ENCODE data around the gene GZMM.

GZMM gene

GRCh38 chr19:507286-508203 lies 36.3 kb upstream of the GZMM start, which contains the start of gene TPGS1:
Gene TPGS1 (plus strand): TSS chr19:507497. CDS start chr19:507507, 10 bp downstream.
- H3K27ac ChIP-seq, result peak within 1 kb of the TSS; percentile 93

GRCh38 chr19:508204-509150 lies 35.4 kb upstream of the GZMM start:
- TF ChIP-seq CTCF (conservative IDR thresholded peaks at IDR 0.05) (no peak), ZFX (IDR thresholded peaks at IDR 0.05) (no peak)
- peak overlapping the region; percentile 93; the same call in 1 of the 2 replicates for H3K27ac ChIP-seq

More at GRCh38 chr19:507286-508203, 36.3 kb upstream of the GZMM start, which contains the start of gene TPGS1:
- TF ChIP-seq CTCF (conservative IDR thresholded peaks at IDR 0.05), result no peak
- TF ChIP-seq ZFX (IDR thresholded peaks at IDR 0.05), result peak; percentile 95; the same call in 1 of the 2 replicates

GRCh38 chr19:510606-511100 lies 33.2 kb upstream of the GZMM start:
- TF ChIP-seq ZFX (IDR thresholded peaks at IDR 0.05), result no peak
- TF ChIP-seq CTCF (conservative IDR thresholded peaks at IDR 0.05), result peak; percentile 96
- H3K27ac ChIP-seq, result no peak overlapping the region

GRCh38 chr19:511101-511851 lies 32.6 kb upstream of the GZMM start:
- no peak for TF ChIP-seq CTCF (conservative IDR thresholded peaks at IDR 0.05)
- no peak for TF ChIP-seq ZFX (IDR thresholded peaks at IDR 0.05)
- no peak overlapping the region for H3K27ac ChIP-seq

- TF ChIP-seq ZFX (IDR thresholded peaks at IDR 0.05), result no peak
- TF ChIP-seq CTCF (conservative IDR thresholded peaks at IDR 0.05), result no peak
Observed at GRCh38 chr19:512547-513365, 31.1 kb upstream of the GZMM start.

More at GRCh38 chr19:512547-513365, 31.1 kb upstream of the GZMM start:
- H3K27ac ChIP-seq, result no peak overlapping the region
